ENCODE measurements around the gene AGAP5. TPM values are rescaled to one million over a fixed set of nuclear protein-coding genes. Genes with fewer than 3 reads are reported as not detected.

The AGAP5 gene
- total and polyA plus RNA-seq, 2 donors (not counting 1 experiment from before 2014, with no cell fraction given): 1.8 to 3.1 TPM

DNA sequence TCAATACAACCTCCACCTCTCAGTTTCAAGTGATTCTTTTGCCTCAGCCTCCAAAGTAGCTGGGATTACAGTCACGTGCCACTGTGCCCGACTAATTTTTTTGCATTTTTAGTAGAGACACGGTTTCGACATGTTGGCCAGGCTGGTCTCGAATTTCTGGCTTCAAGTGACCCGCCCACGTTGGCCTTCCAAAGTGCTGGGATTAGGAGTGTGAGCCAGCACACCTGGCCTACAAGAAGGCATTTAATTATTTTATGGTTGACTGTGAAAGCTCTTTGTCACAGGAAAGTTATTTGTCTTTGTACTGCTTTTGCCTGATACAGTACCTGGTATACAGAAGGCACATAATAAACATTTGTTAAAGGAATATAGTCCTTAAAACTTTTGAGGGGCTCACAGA, 69.5 kb downstream of the AGAP5 start:
- DNase-seq (ENCODE audit: low read depth in 2 of 2): no peak
- H3K4me2 ChIP-seq (ENCODE audit: extremely low read depth, insufficient read depth, low read length): no peak overlapping the region
- no peaks in the 10 kb centered on the region for H4K20me1 ChIP-seq (ENCODE audit: control insufficient read depth, extremely low read depth, insufficient read depth, low read length)
- H3K9ac ChIP-seq (ENCODE audit: insufficient read depth, low read length): no peak overlapping the region
- no peak overlapping the region for H2AFZ ChIP-seq (ENCODE audit: low read length)
- H3K27me3 ChIP-seq (ENCODE audit: control insufficient read depth, insufficient read depth, low read length): no peaks in the 10 kb centered on the region
- no peaks in the 10 kb centered on the region for H3K36me3 ChIP-seq (ENCODE audit: control insufficient read depth, insufficient read depth, low read length)
- H3K27ac ChIP-seq (ENCODE audit: insufficient read depth, low read length): no peak overlapping the region
- H3K9me3 ChIP-seq (ENCODE audit: control insufficient read depth, insufficient read depth, low read depth, low read length): no peaks in the 10 kb centered on the region
- TF ChIP-seq CTCF (conservative IDR thresholded peaks at IDR 0.05 in 1 of 2, IDR thresholded peaks at IDR 0.05 in 1 of 2; ENCODE audit: low read depth in 1 of 2, low read length in 2 of 2) (no peak), EZH2 (IDR thresholded peaks at IDR 0.05; ENCODE audit: low read length, missing control alignments) (no peak)
- peaks cover 6% of the 10 kb centered on the region for H3K4me1 ChIP-seq (ENCODE audit: control insufficient read depth, extremely low read depth, insufficient read depth, low read length)
- H3K4me3 ChIP-seq (replicated peaks in 1 of 4; ENCODE audit: control extremely low read depth in 1 of 4, insufficient read depth in 1 of 4, low read depth in 3 of 4, low read length in 4 of 4): no peak overlapping the region
- no peaks in the 10 kb centered on the region for H3K79me2 ChIP-seq (ENCODE audit: control insufficient read depth, insufficient read depth, low read length)

- H3K4me1 ChIP-seq (ENCODE audit: control insufficient read depth, extremely low read depth, insufficient read depth, low read length): peaks cover 6% of the 10 kb centered on the region
- no peak overlapping the region for H3K4me3 ChIP-seq (replicated peaks in 1 of 4; ENCODE audit: control extremely low read depth in 1 of 4, insufficient read depth in 1 of 4, low read depth in 3 of 4, low read length in 4 of 4)
- H3K4me2 ChIP-seq (ENCODE audit: extremely low read depth, insufficient read depth, low read length): no peak overlapping the region
- no peaks in the 10 kb centered on the region for H3K27me3 ChIP-seq (ENCODE audit: control insufficient read depth, insufficient read depth, low read length)
- no peak overlapping the region for H2AFZ ChIP-seq (ENCODE audit: low read length)
- no peak for DNase-seq (ENCODE audit: low read depth in 2 of 2)
- H4K20me1 ChIP-seq (ENCODE audit: control insufficient read depth, extremely low read depth, insufficient read depth, low read length): no peaks in the 10 kb centered on the region
- H3K9ac ChIP-seq (ENCODE audit: insufficient read depth, low read length): no peak overlapping the region
- H3K36me3 ChIP-seq (ENCODE audit: control insufficient read depth, insufficient read depth, low read length): no peaks in the 10 kb centered on the region
- TF ChIP-seq CTCF (conservative IDR thresholded peaks at IDR 0.05 in 1 of 2, IDR thresholded peaks at IDR 0.05 in 1 of 2; ENCODE audit: low read depth in 1 of 2, low read length in 2 of 2) (no peak), EZH2 (IDR thresholded peaks at IDR 0.05; ENCODE audit: low read length, missing control alignments) (no peak)
- H3K9me3 ChIP-seq (ENCODE audit: control insufficient read depth, insufficient read depth, low read depth, low read length): no peaks in the 10 kb centered on the region
- H3K27ac ChIP-seq (ENCODE audit: insufficient read depth, low read length): no peak overlapping the region
- H3K79me2 ChIP-seq (ENCODE audit: control insufficient read depth, insufficient read depth, low read length): no peaks in the 10 kb centered on the region
These were observed 70.6 kb downstream of the AGAP5 start for GRCh38 chr10:73627300-73627699.

GRCh38 chr10:73625884-73626752, 71.8 kb downstream of the AGAP5 start:
- no peaks in the 10 kb centered on the region for H3K79me2 ChIP-seq (ENCODE audit: control insufficient read depth, insufficient read depth, low read length)
- no peaks in the 10 kb centered on the region for H3K9me3 ChIP-seq (ENCODE audit: control insufficient read depth, insufficient read depth, low read depth, low read length)
- H3K27me3 ChIP-seq (ENCODE audit: control insufficient read depth, insufficient read depth, low read length): no peaks in the 10 kb centered on the region
- TF ChIP-seq EZH2 (IDR thresholded peaks at IDR 0.05; ENCODE audit: low read length, missing control alignments) (no peak), CTCF (conservative IDR thresholded peaks at IDR 0.05 in 1 of 2, IDR thresholded peaks at IDR 0.05 in 1 of 2; ENCODE audit: low read depth in 1 of 2, low read length in 2 of 2) (no peak)
- H3K4me3 ChIP-seq (replicated peaks in 1 of 4; ENCODE audit: control extremely low read depth in 1 of 4, insufficient read depth in 1 of 4, low read depth in 3 of 4, low read length in 4 of 4): peak overlapping the region; percentile 79 to 95 (median 88)
- peak overlapping the region; percentile 95 for H2AFZ ChIP-seq (ENCODE audit: low read length)
- peak overlapping the region; percentile 85 for H3K27ac ChIP-seq (ENCODE audit: insufficient read depth, low read length)
- peak overlapping the region; percentile 88 for H3K4me2 ChIP-seq (ENCODE audit: extremely low read depth, insufficient read depth, low read length)
- H3K4me1 ChIP-seq (ENCODE audit: control insufficient read depth, extremely low read depth, insufficient read depth, low read length): peaks cover 6% of the 10 kb centered on the region
- H3K9ac ChIP-seq (ENCODE audit: insufficient read depth, low read length): peak overlapping the region; percentile 86
- peak; percentile 96 to 98 for DNase-seq (ENCODE audit: low read depth in 2 of 2)
- no peaks in the 10 kb centered on the region for H4K20me1 ChIP-seq (ENCODE audit: control insufficient read depth, extremely low read depth, insufficient read depth, low read length)
- no peaks in the 10 kb centered on the region for H3K36me3 ChIP-seq (ENCODE audit: control insufficient read depth, insufficient read depth, low read length)

All from fibroblast of lung (primary cell).